NB4 (cell line): ENCODE data around the gene DENND4C.

Experiments
- CTCF ChIP-seq: IDR thresholded peaks from one replicate; pipeline ENCODE4 v1.5.1; 2012; ENCODE audit warnings: low read depth, low read length
- MYC ChIP-seq: IDR thresholded peaks from 2 replicates; pipeline ENCODE4 v1.6.1; 2011; ENCODE audit warnings: low read depth, low read length
- POLR2A ChIP-seq: IDR thresholded peaks from 2 replicates; pipeline ENCODE4 v1.6.1; 2011; ENCODE audit warnings: mild to moderate bottlenecking; ENCODE audit not compliant: insufficient read length; ENCODE audit errors: extremely low read depth

- no peak for TF ChIP-seq CTCF
- TF ChIP-seq POLR2A: no peak
- TF ChIP-seq MYC: no peak
Measured at GRCh38 chr9:19270421-19270949, 40.0 kb downstream of the DENND4C start.
